ENCODE results near the gene ATAD2B. TPM values are rescaled to one million over a fixed set of nuclear protein-coding genes. Genes with fewer than 3 reads are reported as not detected.

The ATAD2B gene
- total and polyA plus RNA-seq, 8 donors = 4.1 to 15.6 (median 9.3) TPM

- 77 to 79% methylated on average over 4 of the region's 4 CpGs for WGBS, 2 donors
- no peak for DNase-seq
- no peaks in the 10 kb centered on the region for H3K9me3 ChIP-seq
- no peak for ATAC-seq
- no peak overlapping the region for H3K27ac ChIP-seq
- H3K4me3 ChIP-seq = no peak overlapping the region
- peaks cover 0 to 22% (median 0%) of the 10 kb centered on the region in 3 donors for H3K36me3 ChIP-seq
- H3K27me3 ChIP-seq = no peaks in the 10 kb centered on the region
- intact Hi-C loops (cut with DNase I) = no loop called here
- TF ChIP-seq CTCF (IDR thresholded peaks at IDR 0.05) = no peak
- no peaks in the 10 kb centered on the region for H3K4me1 ChIP-seq
- no peak for FAIRE-seq
Observed at GRCh38 chr2:23753291-23754010, 173.5 kb downstream of the ATAD2B start.

GRCh38 chr2:23751747-23752265 is 175.1 kb downstream of the ATAD2B start:
- Histone ChIP-seq H3K4me1 (no peaks in the 10 kb centered on the region), H3K36me3 (peaks cover 0 to 22% (median 0%) of the 10 kb centered on the region in 3 donors), H3K9me3 (no peaks in the 10 kb centered on the region), H3K27ac (no peak overlapping the region), H3K27me3 (no peaks in the 10 kb centered on the region), H3K4me3 (no peak overlapping the region)
- ATAC-seq (no peak), FAIRE-seq (no peak), DNase-seq (no peak)
- 95 to 97% methylated on average over 2 of the region's 2 CpGs for WGBS, 2 donors
- TF ChIP-seq CTCF (IDR thresholded peaks at IDR 0.05) = no peak
- intact Hi-C loops (cut with DNase I) = no loop called here

- 67 to 84% methylated on average over 2 of the region's 2 CpGs for WGBS, 2 donors
- DNase-seq (no peak), FAIRE-seq (no peak), ATAC-seq (no peak)
- H3K27me3 ChIP-seq = no peaks in the 10 kb centered on the region
- peaks cover 0 to 5% (median 0%) of the 10 kb centered on the region in 3 donors for H3K36me3 ChIP-seq
- H3K27ac ChIP-seq = no peak overlapping the region
- TF ChIP-seq CTCF (IDR thresholded peaks at IDR 0.05) = no peak
- no peak overlapping the region for H3K4me3 ChIP-seq
- H3K9me3 ChIP-seq = no peaks in the 10 kb centered on the region
- H3K4me1 ChIP-seq = no peaks in the 10 kb centered on the region
- intact Hi-C loops (cut with DNase I) = no loop called here
Observed at GRCh38 chr2:23746141-23746863, 180.6 kb downstream of the ATAD2B start.

GRCh38 chr2:23745726-23746105 is 181.2 kb downstream of the ATAD2B start:
- Histone ChIP-seq H3K4me1 (no peaks in the 10 kb centered on the region), H3K27ac (no peak overlapping the region), H3K4me3 (no peak overlapping the region), H3K27me3 (no peaks in the 10 kb centered on the region), H3K36me3 (no peaks in the 10 kb centered on the region), H3K9me3 (no peaks in the 10 kb centered on the region)
- peak; percentile 56 to 89 (median 66) for ATAC-seq
- FAIRE-seq = no peak
- DNase-seq = peak in 2 of 6 donors; percentile 7 to 33
- intact Hi-C loops (cut with DNase I) = no loop called here
- no peak for TF ChIP-seq CTCF (IDR thresholded peaks at IDR 0.05)
